Activated CD4-positive, alpha-beta memory T cell treated with anti-CD3 and anti-CD28 coated beads, Interleukin-2, amount 10 ng/mL, durations not matched to agents 7 days and 5 days (primary cell): ENCODE data around the gene WDR55. TPM values are rescaled to one million over a fixed set of nuclear protein-coding genes. Genes with fewer than 3 reads are reported as not detected.
"Not testable (repeated sequence)": the region's sequence is repeated elsewhere in the genome, so short reads cannot be mapped to it uniquely, and the experiment has no call there.

ENCODE experiments used
- CTCF ChIA-PET: fragments of 350-600 bp; sonication (Branson Sonifier 250); formaldehyde crosslinking; loops from one replicate; lab custom pipeline; 2021; ENCODE audit warnings: antibody characterized with exemption, inconsistent platforms; lab: Charles Lee
- POLR2A ChIA-PET: fragments of 350-600 bp; sonication (Branson Sonifier 250); formaldehyde crosslinking; loops from one replicate; lab custom pipeline; 2021; ENCODE audit warnings: antibody characterized with exemption; lab: Charles Lee
- DNase-seq: peaks from one replicate; pipeline ENCODE4 v3.0.0-alpha.2; 2020
- H3K27ac Mint-ChIP-seq: one replicate; pipeline ENCODE4 v1.8.0; 2021; ENCODE audit warnings: mild to moderate bottlenecking, mixed read lengths
- H3K27me3 Mint-ChIP-seq: one replicate; pipeline ENCODE4 v1.8.0; 2021; ENCODE audit warnings: mixed read lengths
- H3K36me3 Mint-ChIP-seq: one replicate; pipeline ENCODE4 v1.8.0; 2021; ENCODE audit warnings: low read depth, mixed read lengths
- H3K4me1 Mint-ChIP-seq: one replicate; pipeline ENCODE4 v1.8.0; 2021; ENCODE audit warnings: mixed read lengths
- H3K4me3 Mint-ChIP-seq: one replicate; pipeline ENCODE4 v1.8.0; 2021; ENCODE audit warnings: mild to moderate bottlenecking, mixed read lengths
- H3K9me3 Mint-ChIP-seq: one replicate; pipeline ENCODE4 v1.8.0; 2021; ENCODE audit warnings: mixed read lengths
- total RNA-seq, 2 experiments: library from RNA; stranded (reverse); gene quantifications; one replicate each; pipeline ENCODE4 v1.2.3, GENCODE V29; 2021

Gene WDR55
- total RNA-seq: 10 to 100 TPM; 35.0 to 35.2 TPM

GRCh38 chr5:140664359-140665119 lies at the start of gene WDR55:
Gene WDR55, plus strand, starts transcription at chr5:140664904. Its CDS starts 9 bp downstream, at chr5:140664913.
- peak; percentile 96 for DNase-seq
- peak within 1 kb of the TSS; percentile 91 for H3K27ac Mint-ChIP-seq
- CTCF ChIA-PET: interaction anchor here (1.3 to 1.8 kb wide), 3 partner anchors 11 to 27 kb away, joined by 3 to 8 read pairs (median 7); partner anchors contain the start of genes HARS1, HARS2, IK and NDUFA2

DNA sequence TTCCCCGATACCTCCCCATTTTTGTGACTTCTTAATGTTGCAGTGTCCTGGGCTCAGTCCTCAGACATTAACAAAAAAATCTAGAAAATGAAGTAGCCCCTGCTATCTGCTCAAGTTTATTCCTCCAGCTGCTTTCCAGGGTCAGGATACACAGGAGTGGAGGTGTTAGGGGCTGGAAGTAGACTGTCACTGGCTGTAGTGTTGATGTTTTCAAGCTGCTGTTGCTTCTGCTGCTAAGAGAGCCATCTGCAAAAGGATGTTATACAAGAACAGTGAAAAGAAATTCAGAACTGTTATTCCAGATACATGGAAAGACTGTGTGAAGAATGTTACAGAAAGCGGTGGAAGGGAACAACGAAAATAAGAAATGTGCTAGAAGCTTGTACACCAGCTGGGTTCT lies 42.4 kb upstream of the WDR55 start:
- CTCF ChIA-PET: interaction anchor here (0.6 kb wide), 1 partner anchor 234 kb away, joined by 4 read pairs; no protein-coding TSS in a partner anchor
- Mint-ChIP-seq H3K9me3 (no peaks in the 10 kb centered on the region), H3K27me3 (peaks cover 37% of the 10 kb centered on the region), H3K4me1 (no peaks in the 10 kb centered on the region), H3K36me3 (peaks cover under 1% of the 10 kb centered on the region), H3K27ac (no peak overlapping the region), H3K4me3 (no peak overlapping the region)
- POLR2A ChIA-PET: no interaction called here
- no peak for DNase-seq

More at GRCh38 chr5:140664359-140665119, at the start of gene WDR55:
- peaks cover 37% of the 10 kb centered on the region for H3K4me1 Mint-ChIP-seq
- H3K36me3 Mint-ChIP-seq: peaks cover 82% of the 10 kb centered on the region
- peak within 1 kb of the TSS; percentile 83 for H3K4me3 Mint-ChIP-seq
- no peaks in the 10 kb centered on the region for H3K9me3 Mint-ChIP-seq
- no peaks in the 10 kb centered on the region for H3K27me3 Mint-ChIP-seq
- POLR2A ChIA-PET: interaction anchor here (0.9 to 4.7 kb wide), 14 partner anchors 11 to 263 kb away, joined by 3 to 47 read pairs (median 8); partner anchors contain the start of genes CD14, EIF4EBP3, HARS1 and HARS2

DNA sequence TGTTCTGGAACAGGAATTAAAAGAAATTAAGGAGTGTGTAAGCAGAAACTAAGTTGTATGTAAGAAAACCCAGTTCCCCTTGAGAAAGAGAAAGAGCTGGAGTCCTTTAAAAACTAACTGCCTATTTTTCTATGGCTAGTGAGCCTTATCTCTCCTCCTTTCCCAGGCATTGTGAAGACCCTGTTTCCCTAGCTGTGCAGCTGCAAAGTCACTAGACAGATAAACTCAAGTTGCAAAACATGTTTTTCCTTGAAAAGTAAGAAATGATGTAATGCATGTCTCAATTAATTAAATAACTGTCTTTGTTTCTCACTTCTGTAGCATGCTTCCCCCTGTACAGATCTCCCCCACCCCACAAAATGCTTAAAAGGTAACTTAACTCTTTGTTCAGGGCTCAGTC lies 41.6 kb upstream of the WDR55 start:
- H3K27ac Mint-ChIP-seq, H3K9me3 Mint-ChIP-seq, H3K36me3 Mint-ChIP-seq, H3K4me1 Mint-ChIP-seq, CTCF ChIA-PET, POLR2A ChIA-PET, H3K4me3 Mint-ChIP-seq, DNase-seq: not testable (repeated sequence)
- H3K27me3 Mint-ChIP-seq: peaks cover 36% of the 10 kb centered on the region

DNA sequence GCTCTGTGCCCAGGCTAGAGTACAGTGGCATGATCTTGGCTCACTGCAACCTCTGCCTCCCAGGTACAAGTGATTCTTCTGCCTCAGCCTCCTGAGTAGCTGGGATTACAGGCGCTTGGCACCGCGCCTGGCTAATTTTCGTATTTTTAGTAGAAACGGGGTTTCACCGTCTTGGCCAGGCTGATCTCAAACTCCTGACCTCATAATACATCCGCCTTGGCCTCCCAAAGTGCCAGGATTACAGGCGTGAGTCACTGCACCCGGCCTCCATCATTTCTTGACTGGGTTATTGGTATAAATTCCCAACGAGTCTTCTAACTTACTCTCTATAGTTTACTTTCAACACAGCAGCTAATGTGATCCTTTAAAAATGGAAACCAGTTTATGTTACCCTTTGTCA lies 39.8 kb upstream of the WDR55 start:
- DNase-seq, H3K4me3 Mint-ChIP-seq, H3K4me1 Mint-ChIP-seq, CTCF ChIA-PET, H3K9me3 Mint-ChIP-seq, H3K36me3 Mint-ChIP-seq, H3K27ac Mint-ChIP-seq: not testable (repeated sequence)
- peaks cover 22% of the 10 kb centered on the region for H3K27me3 Mint-ChIP-seq
- POLR2A ChIA-PET: interaction anchor here (1.0 kb wide), 1 partner anchor 23 kb away, joined by 3 read pairs; the partner anchor contains the start of genes IK and NDUFA2

DNA sequence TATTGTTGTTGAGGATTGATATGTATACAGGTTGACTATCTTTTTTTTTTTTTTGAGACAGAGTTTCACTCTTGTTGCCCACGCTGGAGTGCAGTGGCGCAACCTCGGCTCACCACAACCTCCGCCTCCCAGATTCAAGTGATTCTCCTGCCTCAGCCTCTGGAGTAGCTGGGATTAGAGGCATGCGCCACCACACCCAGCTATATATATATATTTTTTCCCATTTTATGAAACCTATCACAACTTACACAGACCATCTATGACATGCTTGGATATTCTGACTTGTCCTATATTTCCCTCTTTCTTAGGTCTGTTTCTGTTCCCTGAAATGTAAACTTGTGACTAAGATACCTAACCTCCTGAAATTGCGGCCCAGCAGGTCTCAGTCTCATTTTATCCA lies 36.7 kb upstream of the WDR55 start:
- Mint-ChIP-seq H3K27me3 (peaks cover 30% of the 10 kb centered on the region), H3K4me1 (peaks cover 18% of the 10 kb centered on the region), H3K27ac (no peak overlapping the region), H3K4me3 (no peak overlapping the region), H3K9me3 (no peaks in the 10 kb centered on the region), H3K36me3 (peaks cover 2% of the 10 kb centered on the region)
- CTCF ChIA-PET: no interaction called here
- POLR2A ChIA-PET: no interaction called here
- no peak for DNase-seq

GRCh38 chr5:140628711-140629110 lies 36.0 kb upstream of the WDR55 start:
- Mint-ChIP-seq H3K27me3 (peaks cover 34% of the 10 kb centered on the region), H3K4me1 (peaks cover 24% of the 10 kb centered on the region), H3K9me3 (no peaks in the 10 kb centered on the region), H3K4me3 (no peak overlapping the region), H3K27ac (no peak overlapping the region), H3K36me3 (peaks cover 2% of the 10 kb centered on the region)
- ChIA-PET CTCF (no interaction called here), POLR2A (no interaction called here)
- DNase-seq: no peak

DNA sequence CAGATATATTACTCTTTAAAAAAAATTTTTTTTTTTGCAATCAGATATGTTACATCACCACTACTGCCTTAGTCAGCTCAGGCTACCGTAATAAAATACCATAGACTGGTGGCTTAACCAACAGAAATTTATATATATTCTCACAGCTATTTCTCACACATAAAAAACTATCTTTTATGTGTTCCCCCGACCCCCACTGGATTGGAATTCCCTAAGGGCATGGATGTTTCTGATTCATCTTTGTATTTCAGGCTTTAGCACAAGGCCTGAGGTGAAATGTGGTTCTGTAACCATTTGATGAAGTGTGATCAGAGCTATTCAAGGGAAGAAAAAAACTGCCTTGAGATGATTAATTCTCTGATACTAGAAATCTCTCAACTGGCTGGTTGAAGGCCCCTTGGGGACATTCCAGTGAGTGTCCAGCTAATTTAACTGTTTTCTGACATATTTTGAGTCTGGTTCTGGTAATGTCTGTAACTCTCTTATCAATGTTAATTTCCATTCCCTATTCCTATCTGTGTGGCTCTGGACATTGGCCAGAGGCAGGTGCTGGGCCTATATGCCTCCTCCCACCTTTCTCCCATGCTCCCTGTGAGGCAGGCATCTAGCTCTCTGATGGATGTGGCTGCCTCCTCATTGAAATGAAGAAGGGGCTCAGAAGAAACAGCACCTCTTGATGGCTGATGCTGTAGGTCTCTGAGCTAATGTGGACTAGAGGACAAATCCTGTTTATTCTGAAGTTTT lies 34.2 kb upstream of the WDR55 start:
- peaks cover 2% of the 10 kb centered on the region for H3K36me3 Mint-ChIP-seq
- no peak for DNase-seq
- peaks cover 34% of the 10 kb centered on the region for H3K27me3 Mint-ChIP-seq
- ChIA-PET CTCF (interaction anchor here (0.9 to 1.4 kb wide), 4 partner anchors 8 to 267 kb away, joined by 3 to 4 read pairs (median 4); partner anchors contain the start of genes EIF4EBP3 and TMCO6), POLR2A (interaction anchor here (1.0 to 1.3 kb wide), 4 partner anchors 17 to 229 kb away, joined by 3 to 7 read pairs (median 3); partner anchors contain the start of genes ANKHD1, IK and NDUFA2)
- peaks cover 33% of the 10 kb centered on the region for H3K4me1 Mint-ChIP-seq
- H3K27ac Mint-ChIP-seq: no peak overlapping the region
- no peak overlapping the region for H3K4me3 Mint-ChIP-seq
- H3K9me3 Mint-ChIP-seq: no peaks in the 10 kb centered on the region

- H3K27me3 Mint-ChIP-seq: peaks cover 34% of the 10 kb centered on the region
- H3K27ac Mint-ChIP-seq: no peak overlapping the region
- CTCF ChIA-PET: interaction anchor here (0.9 to 1.4 kb wide), 2 partner anchors 8 to 83 kb away, joined by 3 to 4 read pairs; partner anchors contain the start of genes EIF4EBP3 and TMCO6
- H3K36me3 Mint-ChIP-seq: peaks cover 2% of the 10 kb centered on the region
- H3K4me3 Mint-ChIP-seq: peak overlapping the region; percentile 28
- POLR2A ChIA-PET: interaction anchor here (1.1 to 1.3 kb wide), 3 partner anchors 54 to 230 kb away, joined by 3 to 7 read pairs (median 3); partner anchors contain the start of gene ANKHD1
- H3K9me3 Mint-ChIP-seq: no peaks in the 10 kb centered on the region
- peaks cover 34% of the 10 kb centered on the region for H3K4me1 Mint-ChIP-seq
- no peak for DNase-seq
Measured at GRCh38 chr5:140631036-140631417, 33.7 kb upstream of the WDR55 start.

GRCh38 chr5:140631831-140632365 lies 32.8 kb upstream of the WDR55 start:
- peak overlapping the region; percentile 77 for H3K4me3 Mint-ChIP-seq
- CTCF ChIA-PET: interaction anchor here (1.0 to 4.7 kb wide), 3 partner anchors 14 to 388 kb away, joined by 3 to 40 read pairs (median 7); partner anchors contain the start of genes IK and NDUFA2
- no peak for DNase-seq
- H3K9me3 Mint-ChIP-seq: no peaks in the 10 kb centered on the region
- H3K4me1 Mint-ChIP-seq: peaks cover 35% of the 10 kb centered on the region
- H3K27me3 Mint-ChIP-seq: peaks cover 31% of the 10 kb centered on the region
- POLR2A ChIA-PET: interaction anchor here (1.1 to 1.8 kb wide), 4 partner anchors 15 to 230 kb away, joined by 3 to 12 read pairs (median 4); partner anchors contain the start of genes ANKHD1, IK and NDUFA2
- no peak overlapping the region for H3K27ac Mint-ChIP-seq
- H3K36me3 Mint-ChIP-seq: peaks cover 2% of the 10 kb centered on the region

DNA sequence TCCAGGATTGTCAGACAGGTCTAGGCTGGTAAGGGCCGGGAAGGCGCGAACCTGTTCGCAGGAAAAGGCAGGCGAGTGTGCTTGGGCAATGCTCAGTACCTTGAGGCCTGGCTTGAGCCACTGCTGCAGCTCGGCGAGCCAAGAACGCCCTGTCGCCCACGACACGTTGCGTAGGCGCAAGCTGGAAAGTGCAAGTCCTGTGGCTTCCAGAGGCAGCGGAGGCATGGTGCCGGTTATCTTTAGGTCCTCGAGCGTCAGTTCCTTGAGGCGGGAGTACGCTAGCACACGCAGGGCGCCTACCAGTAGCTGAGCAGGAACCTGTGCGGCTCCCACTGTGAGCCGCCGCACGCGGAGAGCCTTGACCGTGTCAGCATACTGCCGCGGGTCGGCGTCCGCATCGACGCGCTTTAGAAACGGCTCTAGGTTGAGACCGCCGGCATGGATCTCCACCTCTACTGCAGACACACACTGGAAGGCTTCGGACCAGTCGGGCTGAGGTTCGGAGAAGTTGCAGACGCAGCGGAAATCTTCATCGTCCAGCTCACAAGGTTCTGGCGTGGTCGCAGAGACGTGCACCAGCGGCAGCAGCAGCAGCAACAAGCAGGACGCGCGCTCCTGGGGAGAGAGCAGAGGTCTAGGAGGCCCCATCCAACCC lies 32.2 kb upstream of the WDR55 start:
- peaks cover 28% of the 10 kb centered on the region for H3K27me3 Mint-ChIP-seq
- H3K36me3 Mint-ChIP-seq: no peaks in the 10 kb centered on the region
- DNase-seq: peak; percentile 52
- no peaks in the 10 kb centered on the region for H3K9me3 Mint-ChIP-seq
- H3K27ac Mint-ChIP-seq: no peak overlapping the region
- H3K4me3 Mint-ChIP-seq: peak overlapping the region; percentile 77
- peaks cover 36% of the 10 kb centered on the region for H3K4me1 Mint-ChIP-seq
- POLR2A ChIA-PET: interaction anchor here (0.6 to 1.8 kb wide), 5 partner anchors 15 to 517 kb away, joined by 3 to 12 read pairs (median 4); partner anchors contain the start of genes ANKHD1, IK and NDUFA2
- CTCF ChIA-PET: interaction anchor here (0.6 to 4.7 kb wide), 10 partner anchors 13 to 867 kb away, joined by 3 to 40 read pairs (median 4); partner anchors contain the start of genes EIF4EBP3, IK and NDUFA2

GRCh38 chr5:140633021-140633471 lies 31.7 kb upstream of the WDR55 start, which contains the start of gene CD14:
Gene CD14, minus strand, starts transcription at chr5:140633175. Its CDS starts 104 bp downstream, at chr5:140633071.
- peaks cover 37% of the 10 kb centered on the region for H3K4me1 Mint-ChIP-seq
- peaks cover 27% of the 10 kb centered on the region for H3K27me3 Mint-ChIP-seq
- H3K36me3 Mint-ChIP-seq: no peaks in the 10 kb centered on the region
- H3K4me3 Mint-ChIP-seq: peak within 1 kb of the TSS; percentile 77
- H3K27ac Mint-ChIP-seq: no peak within 1 kb of the TSS
- DNase-seq: no peak
- no peaks in the 10 kb centered on the region for H3K9me3 Mint-ChIP-seq
- ChIA-PET CTCF (interaction anchor here (0.6 to 4.7 kb wide), 11 partner anchors 13 to 868 kb away, joined by 3 to 40 read pairs (median 4); partner anchors contain the start of genes EIF4EBP3, IK and NDUFA2), POLR2A (interaction anchor here (0.6 to 1.8 kb wide), 5 partner anchors 14 to 518 kb away, joined by 3 to 12 read pairs (median 4); partner anchors contain the start of genes ANKHD1, IK and NDUFA2)
